Ovary (tissue), 9 donors: Measurements from ENCODE around the gene PTPRN2. TPM values are rescaled to one million over a fixed set of nuclear protein-coding genes. Genes with fewer than 3 reads are reported as not detected.

ENCODE experiments used
- DNase-seq, 5 donors: peaks; one replicate each; pipeline ENCODE4 v3.0.0-alpha.2; 2019 to 2020
- H3K27ac ChIP-seq, 2 donors: fragments of 200-600 bp; one replicate each; pipeline versions ENCODE4 v1.5.1 to v1.8.0; 2019 to 2022
- H3K27me3 ChIP-seq: fragments of 200-600 bp; one replicate; pipeline ENCODE4 v1.8.0; 2022
- H3K36me3 ChIP-seq: fragments of 200-600 bp; sonication (generic); one replicate; pipeline ENCODE4 v1.5.1; 2019
- H3K4me1 ChIP-seq: one replicate; pipeline ENCODE4 v1.8.1; 2013; ENCODE audit warnings: mild to moderate bottlenecking, moderate library complexity; ENCODE audit not compliant: insufficient read depth
- H3K4me3 ChIP-seq: fragments of 200-600 bp; sonication (generic); one replicate; pipeline ENCODE4 v1.5.1; 2017
- H3K9me3 ChIP-seq, 2 donors: fragments of 200-600 bp in 1 of 2; sonication (generic) in 1 of 2; one replicate each; pipeline versions ENCODE4 v1.5.1 to v1.8.1; 2013 to 2019; ENCODE audit warnings: mild to moderate bottlenecking in 1 of 2, moderate library complexity in 1 of 2
- CTCF ChIP-seq, 3 donors: fragments of 450-650 bp in 2 of 3; fragments of 200-600 bp in 1 of 3; IDR thresholded peaks; one replicate each; pipeline versions ENCODE4 v1.5.1 to v1.8.0; 2016 to 2022; ENCODE audit warnings: antibody characterized with exemption in 3 of 3, mild to moderate bottlenecking in 1 of 3
- EP300 ChIP-seq: sonication (generic); formaldehyde crosslinking; IDR thresholded peaks from one replicate; pipeline ENCODE4 v1.6.1; 2017; ENCODE audit warnings: antibody characterized with exemption
- POLR2A ChIP-seq: fragments of 450-650 bp; IDR thresholded peaks from one replicate; pipeline ENCODE4 v1.6.1; 2017; ENCODE audit warnings: antibody characterized with exemption, mild to moderate bottlenecking, moderate library complexity
- WGBS, 3 donors: extraction: QIAGEN DNeasy Blood & Tissue Kit in 1 of 3; methylation state at CpG; one replicate each; pipeline versions ENCODE4 v1.1.5 to v1.1.7; 2013 to 2017; 5-methylcytosine and 5-hydroxymethylcytosine counted together
- intact Hi-C, 4 donors: fragments of 100-400 bp; cut with DNase I; formaldehyde crosslinking; loops; one replicate each; pipeline versions ENCODE4 v1.11.0 to v1.15.1; 2022 to 2023
- polyA plus RNA-seq, 2 donors: library from polyadenylated mRNA; stranded (reverse); fragments of 200-250 nt in 1 of 2; fragments of 350-450 nt in 1 of 2; fragmentation: Illumina TruSeq in 1 of 2; extraction: RNeasy Lipid Tissue Mini Kit (QIAGEN cat#74804) in 1 of 2; gene quantifications; one replicate each; pipeline ENCODE4 v1.2.3, GENCODE V29; 2013 to 2014
- total RNA-seq, 7 donors: library from RNA; depleted of rRNA in 2 of 7; stranded (reverse); fragments of >200 nt in 2 of 7; fragmentation: NEBNext Ultra II Directional in 3 of 7; extraction: Animal tissue kit (Norgen Biotek cat#: 25700) in 3 of 7; gene quantifications; one replicate each; pipeline versions ENCODE4 v1.1.0 to v1.2.4, GENCODE V29; 2016 to 2023
- donor health status: DM: no; HTN: no; CAD: no; lungs with moderate emphysema.
- donor health status: DM: no; HTN: no; CAD: no.
- donor health status: Bipolar disorder and iron deficiency.
- donor health status: DM: yes; HTN: yes; CAD: no.
- donor health status: DM: no; HTN: no; CAD: no.
- donor health status: DM: yes; HTN: yes; CAD: no.

The PTPRN2 gene
- total and polyA plus RNA-seq, 9 donors: 3.5 to 11.1 (median 5.9) TPM

- Histone ChIP-seq H3K27me3 (no peaks in the 10 kb centered on the region), H3K4me1 (no peaks in the 10 kb centered on the region), H3K9me3 (no peaks in the 10 kb centered on the region), H3K4me3 (no peak overlapping the region), H3K27ac (no peak overlapping the region), H3K36me3 (no peaks in the 10 kb centered on the region)
- intact Hi-C loops: no loop called here
- TF ChIP-seq POLR2A (no peak), EP300 (no peak), CTCF (IDR thresholded peaks at IDR 0.05) (no peak)
- 73 to 77% (median 74%) methylated on average over 22 to 23 of the region's 23 CpGs for WGBS, 3 donors
- no peak for DNase-seq
Measured at GRCh38 chr7:158372400-158373342, 215.0 kb downstream of the PTPRN2 start.

GRCh38 chr7:158371856-158372255 is 215.8 kb downstream of the PTPRN2 start:
- no peak overlapping the region for H3K27ac ChIP-seq
- intact Hi-C loops: no loop called here
- no peaks in the 10 kb centered on the region for H3K27me3 ChIP-seq
- DNase-seq: no peak
- TF ChIP-seq CTCF (IDR thresholded peaks at IDR 0.05) (no peak), POLR2A (no peak), EP300 (no peak)
- H3K4me1 ChIP-seq: no peaks in the 10 kb centered on the region
- H3K4me3 ChIP-seq: no peak overlapping the region
- H3K9me3 ChIP-seq: no peaks in the 10 kb centered on the region
- WGBS, 3 donors: 81% methylated on average over 17 of the region's 17 CpGs
- H3K36me3 ChIP-seq: no peaks in the 10 kb centered on the region

GRCh38 chr7:158369866-158370265 is 217.8 kb downstream of the PTPRN2 start:
- WGBS, 3 donors: 88 to 91% (median 89%) methylated on average over 16 of the region's 16 CpGs
- Histone ChIP-seq H3K4me3 (no peak overlapping the region), H3K36me3 (no peaks in the 10 kb centered on the region), H3K27me3 (no peaks in the 10 kb centered on the region), H3K9me3 (no peaks in the 10 kb centered on the region), H3K27ac (no peak overlapping the region), H3K4me1 (no peaks in the 10 kb centered on the region)
- TF ChIP-seq POLR2A: no peak
- TF ChIP-seq EP300: no peak
- no peak for TF ChIP-seq CTCF (IDR thresholded peaks at IDR 0.05)
- no peak for DNase-seq
- intact Hi-C loops: no loop called here

- Histone ChIP-seq H3K27me3 (no peaks in the 10 kb centered on the region), H3K27ac (no peak overlapping the region), H3K36me3 (no peaks in the 10 kb centered on the region), H3K4me3 (no peak overlapping the region), H3K4me1 (no peaks in the 10 kb centered on the region), H3K9me3 (no peaks in the 10 kb centered on the region)
- 70 to 84% (median 83%) methylated on average over 6 of the region's 6 CpGs for WGBS, 3 donors
- TF ChIP-seq CTCF (IDR thresholded peaks at IDR 0.05): no peak
- TF ChIP-seq EP300: no peak
- DNase-seq: no peak
- intact Hi-C loops: no loop called here
Measured at GRCh38 chr7:158369290-158369689, 218.3 kb downstream of the PTPRN2 start.
